SK-N-SH (cell line): ENCODE measurements around the gene GTPBP3.

ENCODE experiments used
- CTCF ChIP-seq: fragments of 200-600 bp; sonication (generic); IDR thresholded peaks from 2 replicates; pipeline ENCODE4 v1.6.1; 2017; ENCODE audit warnings: antibody characterized with exemption, mild to moderate bottlenecking, moderate library complexity
- EP300 ChIP-seq, 2 experiments: IDR thresholded peaks; 2 replicates each; pipeline versions ENCODE4 v1.4.0 to v1.6.1; 2012; ENCODE audit warnings: borderline replicate concordance in 1 of 2, low read depth in 1 of 2, low read length in 1 of 2
- EZH2phosphoT487 ChIP-seq: fragments of 200-600 bp; sonication (generic); IDR thresholded peaks from 2 replicates; pipeline ENCODE4 v1.6.1; 2017; ENCODE audit warnings: low read depth, mixed run types, mild to moderate bottlenecking, antibody characterized with exemption, moderate library complexity, borderline replicate concordance
- FOXM1 ChIP-seq: IDR thresholded peaks from 2 replicates; pipeline ENCODE4 v1.4.0; 2012; ENCODE audit warnings: low read depth, mild to moderate bottlenecking
- GABPA ChIP-seq: IDR thresholded peaks from 2 replicates; pipeline ENCODE4 v1.4.0; 2012; ENCODE audit warnings: low read depth, mild to moderate bottlenecking
- IRF3 ChIP-seq: fragments of 150-350 bp; IDR thresholded peaks from 2 replicates; pipeline ENCODE4 v1.6.1; 2016; ENCODE audit warnings: mild to moderate bottlenecking, low read depth, low read length
- POLR2AphosphoS5 ChIP-seq: IDR thresholded peaks from 2 replicates; pipeline ENCODE4 v1.6.1; 2012; ENCODE audit warnings: low read depth, low read length
- RFX5 ChIP-seq: IDR thresholded peaks from 2 replicates; pipeline ENCODE4 v1.6.1; 2012; ENCODE audit warnings: mild to moderate bottlenecking, improper control_type of control experiment, low read length
- TEAD4 ChIP-seq: IDR thresholded peaks from 2 replicates; pipeline ENCODE4 v1.4.0; 2012; ENCODE audit warnings: mild to moderate bottlenecking, borderline replicate concordance; ENCODE audit not compliant: insufficient read depth
- YY1 ChIP-seq: IDR thresholded peaks from 2 replicates; pipeline ENCODE4 v1.4.0; 2012; ENCODE audit warnings: low read depth, mild to moderate bottlenecking
- ZBTB33 ChIP-seq: IDR thresholded peaks from 2 replicates; pipeline ENCODE4 v1.4.0; 2012; ENCODE audit warnings: low read depth, borderline replicate concordance

GRCh38 chr19:17337675-17338432 lies 501 bp downstream of the GTPBP3 start:
- TF ChIP-seq RFX5 (no peak), EZH2phosphoT487 (no peak), CTCF (no peak), EP300 (IDR thresholded peaks at IDR 0.05; ENCODE audit: borderline replicate concordance in 1 of 2, low read depth in 1 of 2, low read length in 1 of 2) (no peak), POLR2AphosphoS5 (no peak), FOXM1 (no peak), IRF3 (no peak), ZBTB33 (no peak; the same call in 1 of the 2 replicates), TEAD4 (no peak), GABPA (no peak), YY1 (no peak)
